Measurements from ENCODE around the gene MORF4L1. TPM values are rescaled to one million over a fixed set of nuclear protein-coding genes. Genes with fewer than 3 reads are reported as not detected.

MORF4L1 gene
- total RNA-seq, 1 experiment from 2014 or later: 503 TPM

GRCh38 chr15:78828920-78829319 is 43.8 kb upstream of the MORF4L1 start (continued):
- TF ChIP-seq AFF4 (CRISPR knock-in tag; IDR thresholded peaks at IDR 0.05; ENCODE audit: borderline replicate concordance) (no peak), JUN (CRISPR knock-in tag; IDR thresholded peaks at IDR 0.05) (no peak), SOX15 (CRISPR knock-in tag; IDR thresholded peaks at IDR 0.05) (no peak), E2F1 (CRISPR knock-in tag; IDR thresholded peaks at IDR 0.05) (no peak), ZSCAN18 (CRISPR knock-in tag; IDR thresholded peaks at IDR 0.05) (no peak), FOXJ3 (CRISPR knock-in tag; IDR thresholded peaks at IDR 0.05; ENCODE audit: borderline replicate concordance) (no peak), TEAD1 (CRISPR knock-in tag; IDR thresholded peaks at IDR 0.05) (no peak), CREM (CRISPR knock-in tag; IDR thresholded peaks at IDR 0.05) (no peak), HMGA2 (CRISPR knock-in tag; IDR thresholded peaks at IDR 0.05) (no peak), ZNF425 (CRISPR knock-in tag; conservative IDR thresholded peaks at IDR 0.05) (no peak), MXD4 (CRISPR knock-in tag; IDR thresholded peaks at IDR 0.05; ENCODE audit: borderline replicate concordance) (no peak)

GRCh38 chr15:78830514-78831228 is 42.0 kb upstream of the MORF4L1 start:
- Mint-ChIP-seq H3K9me3 (no peaks in the 10 kb centered on the region), H3K4me3 (no peak overlapping the region), H3K4me1 (peaks cover 6% of the 10 kb centered on the region), H3K27ac (no peak overlapping the region), H3K36me3 (no peaks in the 10 kb centered on the region), H3K27me3 (ENCODE audit: low read depth) (no peaks in the 10 kb centered on the region)
- peak; percentile 66 for ATAC-seq
- no peak for TF ChIP-seq ELF4 (CRISPR knock-in tag; IDR thresholded peaks at IDR 0.05; ENCODE audit: low read depth)
- TF ChIP-seq CDX4 (CRISPR knock-in tag; IDR thresholded peaks at IDR 0.05; ENCODE audit: borderline replicate concordance): no peak
- TF ChIP-seq TEAD4 (CRISPR knock-in tag; IDR thresholded peaks at IDR 0.05): no peak
- TF ChIP-seq ZBTB43 (CRISPR knock-in tag; IDR thresholded peaks at IDR 0.05): no peak
- no peak for TF ChIP-seq RORB (CRISPR knock-in tag; IDR thresholded peaks at IDR 0.05)
- no peak for TF ChIP-seq GTF2I (CRISPR knock-in tag; conservative IDR thresholded peaks at IDR 0.05)
- DNase-seq (ENCODE audit: low spot score): no peak
- ChIA-PET POLR2A (no interaction called here), CTCF (interaction anchor here (0.6 to 1.7 kb wide), 8 partner anchors 20 to 212 kb away, joined by 3 to 7 read pairs (median 3); partner anchors contain the start of genes ADAMTS7 and MORF4L1)
